ENCODE measurements around the gene PLPP7.

DNA sequence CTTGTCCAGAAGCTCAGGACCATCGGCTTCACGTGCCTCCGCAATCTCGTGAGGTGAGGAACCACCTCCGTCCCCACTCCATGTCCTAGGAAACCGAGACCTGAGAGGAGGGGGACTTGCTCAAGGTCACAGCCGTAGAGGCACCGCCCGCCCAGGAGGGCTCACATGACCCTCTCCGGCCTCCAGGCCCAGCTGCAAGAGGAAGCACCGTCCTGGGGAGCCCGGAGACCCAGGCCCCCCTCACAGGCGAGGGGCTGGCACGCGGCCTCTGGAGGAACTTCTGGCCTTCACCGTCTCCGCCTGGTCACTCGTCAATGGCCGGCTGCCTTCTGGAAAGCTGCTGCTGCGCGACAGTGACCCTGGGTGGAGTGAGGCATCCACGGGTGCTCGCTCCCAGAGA lies 37.4 kb upstream of the PLPP7 start:
- no peak for TF ChIP-seq BHLHE40 (IDR thresholded peaks at IDR 0.05; ENCODE audit: low read depth, low read length)
- TF ChIP-seq CHD4 (IDR thresholded peaks at IDR 0.05; ENCODE audit: borderline replicate concordance), result no peak
- TF ChIP-seq, protein P1, sequence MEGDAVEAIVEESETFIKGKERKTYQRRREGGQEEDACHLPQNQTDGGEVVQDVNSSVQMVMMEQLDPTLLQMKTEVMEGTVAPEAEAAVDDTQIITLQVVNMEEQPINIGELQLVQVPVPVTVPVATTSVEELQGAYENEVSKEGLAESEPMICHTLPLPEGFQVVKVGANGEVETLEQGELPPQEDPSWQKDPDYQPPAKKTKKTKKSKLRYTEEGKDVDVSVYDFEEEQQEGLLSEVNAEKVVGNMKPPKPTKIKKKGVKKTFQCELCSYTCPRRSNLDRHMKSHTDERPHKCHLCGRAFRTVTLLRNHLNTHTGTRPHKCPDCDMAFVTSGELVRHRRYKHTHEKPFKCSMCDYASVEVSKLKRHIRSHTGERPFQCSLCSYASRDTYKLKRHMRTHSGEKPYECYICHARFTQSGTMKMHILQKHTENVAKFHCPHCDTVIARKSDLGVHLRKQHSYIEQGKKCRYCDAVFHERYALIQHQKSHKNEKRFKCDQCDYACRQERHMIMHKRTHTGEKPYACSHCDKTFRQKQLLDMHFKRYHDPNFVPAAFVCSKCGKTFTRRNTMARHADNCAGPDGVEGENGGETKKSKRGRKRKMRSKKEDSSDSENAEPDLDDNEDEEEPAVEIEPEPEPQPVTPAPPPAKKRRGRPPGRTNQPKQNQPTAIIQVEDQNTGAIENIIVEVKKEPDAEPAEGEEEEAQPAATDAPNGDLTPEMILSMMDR (IDR thresholded peaks at IDR 0.05), result no peak
- TF ChIP-seq POLR2A (IDR thresholded peaks at IDR 0.05; ENCODE audit: low read length), result no peak
- TF ChIP-seq, protein P2, sequence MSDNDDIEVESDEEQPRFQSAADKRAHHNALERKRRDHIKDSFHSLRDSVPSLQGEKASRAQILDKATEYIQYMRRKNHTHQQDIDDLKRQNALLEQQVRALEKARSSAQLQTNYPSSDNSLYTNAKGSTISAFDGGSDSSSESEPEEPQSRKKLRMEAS (IDR thresholded peaks at IDR 0.05), result no peak
- TF ChIP-seq MAZ (IDR thresholded peaks at IDR 0.05; ENCODE audit: borderline replicate concordance, low read depth, low read length), result no peak
- no peak for TF ChIP-seq EP300 (IDR thresholded peaks at IDR 0.05)
- TF ChIP-seq CHD2 (IDR thresholded peaks at IDR 0.05; ENCODE audit: low read length, partially characterized antibody), result no peak
- TF ChIP-seq, protein P3, sequence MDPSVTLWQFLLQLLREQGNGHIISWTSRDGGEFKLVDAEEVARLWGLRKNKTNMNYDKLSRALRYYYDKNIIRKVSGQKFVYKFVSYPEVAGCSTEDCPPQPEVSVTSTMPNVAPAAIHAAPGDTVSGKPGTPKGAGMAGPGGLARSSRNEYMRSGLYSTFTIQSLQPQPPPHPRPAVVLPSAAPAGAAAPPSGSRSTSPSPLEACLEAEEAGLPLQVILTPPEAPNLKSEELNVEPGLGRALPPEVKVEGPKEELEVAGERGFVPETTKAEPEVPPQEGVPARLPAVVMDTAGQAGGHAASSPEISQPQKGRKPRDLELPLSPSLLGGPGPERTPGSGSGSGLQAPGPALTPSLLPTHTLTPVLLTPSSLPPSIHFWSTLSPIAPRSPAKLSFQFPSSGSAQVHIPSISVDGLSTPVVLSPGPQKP (IDR thresholded peaks at IDR 0.05; ENCODE audit: low read depth, low read length), result no peak
- no peak for TF ChIP-seq SMC3 (IDR thresholded peaks at IDR 0.05)
- TF ChIP-seq SREBF2 (IDR thresholded peaks at IDR 0.05), result no peak
- TF ChIP-seq POLR2AphosphoS2 (conservative IDR thresholded peaks at IDR 0.05; ENCODE audit: low read length), result no peak
- TF ChIP-seq, protein P4, sequence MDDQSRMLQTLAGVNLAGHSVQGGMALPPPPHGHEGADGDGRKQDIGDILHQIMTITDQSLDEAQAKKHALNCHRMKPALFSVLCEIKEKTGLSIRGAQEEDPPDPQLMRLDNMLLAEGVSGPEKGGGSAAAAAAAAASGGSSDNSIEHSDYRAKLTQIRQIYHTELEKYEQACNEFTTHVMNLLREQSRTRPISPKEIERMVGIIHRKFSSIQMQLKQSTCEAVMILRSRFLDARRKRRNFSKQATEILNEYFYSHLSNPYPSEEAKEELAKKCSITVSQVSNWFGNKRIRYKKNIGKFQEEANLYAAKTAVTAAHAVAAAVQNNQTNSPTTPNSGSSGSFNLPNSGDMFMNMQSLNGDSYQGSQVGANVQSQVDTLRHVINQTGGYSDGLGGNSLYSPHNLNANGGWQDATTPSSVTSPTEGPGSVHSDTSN (IDR thresholded peaks at IDR 0.05), result no peak
- no peak for TF ChIP-seq HOXB5 (CRISPR knock-in tag; IDR thresholded peaks at IDR 0.05)

All from A549 (cell line).